ENCODE data around the gene EPS8.

GRCh38 chr12:15589328-15590032 lies 199.7 kb downstream of the EPS8 start:
- no peak for TF ChIP-seq CTCF (IDR thresholded peaks at IDR 0.05; ENCODE audit: borderline replicate concordance, extremely low read depth, low read length, poor library complexity, severe bottlenecking)
- no peak for TF ChIP-seq EZH2 (IDR thresholded peaks at IDR 0.05; ENCODE audit: borderline replicate concordance, low read depth, low read length, severe bottlenecking)

Measured in DND-41 (cell line).